Measurements from ENCODE around the gene SSB. TPM values are rescaled to one million over a fixed set of nuclear protein-coding genes. Genes with fewer than 3 reads are reported as not detected.
"Not testable (repeated sequence)": the region's sequence is repeated elsewhere in the genome, so short reads cannot be mapped to it uniquely, and the experiment has no call there.

The SSB gene
- total and polyA plus RNA-seq, 2 of the 13 experiments (the other 11 are each of a cell fraction or from before 2014, with no cell fraction given) = 109 to 208 TPM

DNA sequence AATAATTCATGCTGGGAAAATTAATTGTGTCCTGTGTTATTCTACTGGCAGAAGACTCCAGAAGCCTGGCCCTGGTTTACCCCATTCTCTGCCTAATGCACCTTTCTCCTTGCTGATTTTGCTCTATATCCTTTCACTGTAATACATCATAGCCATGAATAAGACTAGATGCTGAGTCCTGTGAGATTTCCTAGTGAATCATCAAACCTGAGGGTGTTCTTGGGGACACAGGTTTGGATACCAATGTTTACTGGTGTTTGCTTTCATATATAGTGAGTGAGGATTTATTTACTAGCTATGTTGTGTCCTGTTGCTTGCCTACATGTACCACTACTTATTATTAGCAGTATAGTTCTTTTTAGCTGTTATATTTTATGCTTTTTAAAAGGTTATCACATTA, 19.6 kb downstream of the SSB start:
- no peaks in the 10 kb centered on the region for H3K27me3 ChIP-seq (ENCODE audit: control insufficient read depth in 1 of 2, insufficient read depth in 2 of 2, low read length in 2 of 2)
- H3K4me3 ChIP-seq (replicated peaks in 1 of 3; ENCODE audit: insufficient read depth in 1 of 3, low read depth in 2 of 3, low read length in 3 of 3) = no peak overlapping the region
- TF ChIP-seq ZNF746 (CRISPR knock-in tag; IDR thresholded peaks at IDR 0.05) (no peak), ZNF773 (CRISPR knock-in tag; IDR thresholded peaks at IDR 0.05; ENCODE audit: borderline replicate concordance) (no peak), MIER2 (CRISPR knock-in tag; IDR thresholded peaks at IDR 0.05) (no peak), ZNF513 (CRISPR knock-in tag; conservative IDR thresholded peaks at IDR 0.05) (no peak), ZNF253 (CRISPR knock-in tag; IDR thresholded peaks at IDR 0.05; ENCODE audit: borderline replicate concordance) (no peak), RBFOX2 (IDR thresholded peaks at IDR 0.05; ENCODE audit: low read depth, low read length) (0 out of 2 replicates have a peak, but pooled peaks have one; percentile 31), CBX5 (CRISPR knock-in tag; IDR thresholded peaks at IDR 0.05; ENCODE audit: borderline replicate concordance) (no peak)
- no peak for FAIRE-seq
- DNase-seq (ENCODE audit: low spot score) = no peak
- BruUV-seq (replicated peaks) = no TSS peak
- H3K79me2 ChIP-seq (ENCODE audit: insufficient read depth, low read length) = peaks cover 29% of the 10 kb centered on the region
- no peaks in the 10 kb centered on the region for H3K9me3 ChIP-seq (ENCODE audit: low read length)
- ChIA-PET CTCF (ENCODE audit: low intra/inter-chr PET ratio, low total read pairs) (no interaction called here), POLR2A (interaction anchor here (1.7 to 1.9 kb wide), 2 partner anchors 9 to 20 kb away, joined by 6 to 7 read pairs; partner anchors contain the start of genes SSB and UBR3)
- peaks cover 11 to 48% of the 10 kb centered on the region in 2 experiments for H3K36me3 ChIP-seq (replicated peaks in 1 of 2; ENCODE audit: control insufficient read depth in 1 of 2, insufficient read depth in 2 of 2, low read length in 2 of 2)
- H3K27ac ChIP-seq (ENCODE audit: extremely low read length, insufficient read depth, low read length) = no peak overlapping the region
- in situ Hi-C loops (cut with HindIII; ENCODE audit: extremely low pct_ligation_motif_present, low pct_unique_long_range_greater_than_20kb) = no loop called here
- no peak for ATAC-seq
- no peak overlapping the region for H3K4me2 ChIP-seq (ENCODE audit: low read depth, low read length)
- intact Hi-C loops (cut with micrococcal nuclease; ENCODE audit: unreplicated experiment) = no loop called here
- H4K20me1 ChIP-seq (ENCODE audit: insufficient read depth, low read length) = no peaks in the 10 kb centered on the region
- H3K9ac ChIP-seq (ENCODE audit: insufficient read depth, low read depth, low read length) = no peak overlapping the region
- no peak overlapping the region for H2AFZ ChIP-seq (ENCODE audit: low read length)
- H3K4me1 ChIP-seq (ENCODE audit: insufficient read depth, low read length) = peaks cover 23% of the 10 kb centered on the region

DNA sequence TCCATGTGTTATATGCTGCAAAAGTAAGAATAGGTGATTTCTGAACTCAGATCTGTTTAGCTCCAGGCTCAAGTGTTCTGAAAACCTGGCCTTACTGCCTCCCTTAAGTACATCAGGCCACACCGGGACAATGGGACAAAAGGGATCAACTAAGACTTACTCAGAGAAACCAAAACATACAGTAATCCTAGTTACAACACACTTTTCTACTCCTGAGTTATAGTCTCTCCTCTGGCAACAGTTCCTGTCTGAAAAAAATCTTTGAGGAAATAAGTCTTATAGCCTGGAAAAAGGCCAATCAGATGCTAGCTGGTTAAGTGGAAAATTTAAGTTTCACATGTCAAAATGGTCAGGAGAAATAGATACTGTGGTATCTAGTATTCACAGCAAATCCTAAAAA, 20.4 kb downstream of the SSB start:
- Histone ChIP-seq H2AFZ (ENCODE audit: low read length) (no peak overlapping the region), H3K4me3 (replicated peaks in 1 of 3; ENCODE audit: insufficient read depth in 1 of 3, low read depth in 2 of 3, low read length in 3 of 3) (no peak overlapping the region), H3K4me1 (ENCODE audit: insufficient read depth, low read length) (peaks cover 26% of the 10 kb centered on the region), H4K20me1 (ENCODE audit: insufficient read depth, low read length) (no peaks in the 10 kb centered on the region; the same call in 1 of the 2 replicates), H3K9ac (ENCODE audit: insufficient read depth, low read depth, low read length) (no peak overlapping the region), H3K27me3 (ENCODE audit: control insufficient read depth in 1 of 2, insufficient read depth in 2 of 2, low read length in 2 of 2) (no peaks in the 10 kb centered on the region), H3K27ac (ENCODE audit: extremely low read length, insufficient read depth, low read length) (no peak overlapping the region), H3K4me2 (ENCODE audit: low read depth, low read length) (no peak overlapping the region), H3K79me2 (ENCODE audit: insufficient read depth, low read length) (peaks cover 37% of the 10 kb centered on the region), H3K9me3 (ENCODE audit: low read length) (no peaks in the 10 kb centered on the region), H3K36me3 (replicated peaks in 1 of 2; ENCODE audit: control insufficient read depth in 1 of 2, insufficient read depth in 2 of 2, low read length in 2 of 2) (peaks cover 11 to 41% of the 10 kb centered on the region in 2 experiments)
- in situ Hi-C loops (cut with HindIII; ENCODE audit: extremely low pct_ligation_motif_present, low pct_unique_long_range_greater_than_20kb) = no loop called here
- 96% methylated on average over 1 of the region's 1 CpG for WGBS (ENCODE audit: low lambda C conversion rate)
- no peak for FAIRE-seq
- no TSS peak for BruUV-seq (replicated peaks)
- ChIA-PET POLR2A (interaction anchor here (1.7 to 1.9 kb wide), 2 partner anchors 8 to 20 kb away, joined by 6 to 7 read pairs; partner anchors contain the start of genes SSB and UBR3), CTCF (ENCODE audit: low intra/inter-chr PET ratio, low total read pairs) (no interaction called here)
- ATAC-seq = no peak
- intact Hi-C loops (cut with micrococcal nuclease; ENCODE audit: unreplicated experiment) = no loop called here
- no peak for DNase-seq (ENCODE audit: low spot score)
- TF ChIP-seq MYC (CRISPR knock-in tag; IDR thresholded peaks at IDR 0.05; ENCODE audit: borderline replicate concordance) = no peak
- TF ChIP-seq POLR2G (IDR thresholded peaks at IDR 0.05; ENCODE audit: low read depth, low read length) = no peak
- no peak for TF ChIP-seq ZBTB20 (CRISPR knock-in tag; IDR thresholded peaks at IDR 0.05; ENCODE audit: borderline replicate concordance, low read depth)

DNA sequence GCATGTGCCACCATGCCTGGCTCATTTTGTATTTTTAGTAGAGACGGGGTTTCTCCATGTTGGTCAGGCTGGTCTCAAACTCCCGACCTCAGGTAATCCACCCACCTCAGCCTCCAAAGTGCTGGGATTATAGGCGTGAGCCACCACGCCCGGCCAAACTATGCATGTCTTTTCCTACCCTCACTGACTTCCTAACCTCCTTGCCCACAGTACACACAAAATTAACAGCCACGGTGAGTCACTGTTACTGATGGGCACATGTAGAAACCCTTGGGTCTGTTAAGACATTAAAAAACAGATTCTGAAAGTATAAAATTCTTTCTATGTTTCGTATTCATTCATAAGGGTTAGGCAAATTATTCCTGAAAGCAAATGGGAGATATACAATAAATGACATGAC, 21.4 kb downstream of the SSB start:
- CTCF ChIA-PET (ENCODE audit: low intra/inter-chr PET ratio, low total read pairs); DNase-seq (ENCODE audit: low spot score); intact Hi-C loops (cut with micrococcal nuclease; ENCODE audit: unreplicated experiment); H2AFZ ChIP-seq (ENCODE audit: low read length); H3K9me3 ChIP-seq (ENCODE audit: low read length); ATAC-seq; FAIRE-seq; H3K9ac ChIP-seq (ENCODE audit: insufficient read depth, low read depth, low read length); H3K4me2 ChIP-seq (ENCODE audit: low read depth, low read length); in situ Hi-C loops (cut with HindIII; ENCODE audit: extremely low pct_ligation_motif_present, low pct_unique_long_range_greater_than_20kb); H4K20me1 ChIP-seq (ENCODE audit: insufficient read depth, low read length); H3K27me3 ChIP-seq (ENCODE audit: control insufficient read depth in 1 of 2, insufficient read depth in 2 of 2, low read length in 2 of 2); H3K27ac ChIP-seq (ENCODE audit: extremely low read length, insufficient read depth, low read length); BruUV-seq (replicated peaks); H3K4me3 ChIP-seq (replicated peaks in 1 of 3; ENCODE audit: insufficient read depth in 1 of 3, low read depth in 2 of 3, low read length in 3 of 3): not testable (repeated sequence)
- Histone ChIP-seq H3K36me3 (replicated peaks in 1 of 2; ENCODE audit: control insufficient read depth in 1 of 2, insufficient read depth in 2 of 2, low read length in 2 of 2) (peaks cover 7 to 36% of the 10 kb centered on the region in 2 experiments), H3K4me1 (ENCODE audit: insufficient read depth, low read length) (peaks cover 29% of the 10 kb centered on the region), H3K79me2 (ENCODE audit: insufficient read depth, low read length) (peaks cover 40% of the 10 kb centered on the region)
- WGBS (ENCODE audit: low lambda C conversion rate) = 89% methylated on average over 7 of the region's 7 CpGs
- POLR2A ChIA-PET = interaction anchor here (1.9 kb wide), 1 partner anchor 21 kb away, joined by 7 read pairs; the partner anchor contains the start of gene SSB

Measured in HepG2 (cell line).